ENCODE data around the gene ABCA13. TPM values are rescaled to one million over a fixed set of nuclear protein-coding genes. Genes with fewer than 3 reads are reported as not detected.

The ABCA13 gene
- total RNA-seq, 6 experiments from 2014 or later = 0.02 to 0.08 (median 0.05) TPM; not detected in 1

DNA sequence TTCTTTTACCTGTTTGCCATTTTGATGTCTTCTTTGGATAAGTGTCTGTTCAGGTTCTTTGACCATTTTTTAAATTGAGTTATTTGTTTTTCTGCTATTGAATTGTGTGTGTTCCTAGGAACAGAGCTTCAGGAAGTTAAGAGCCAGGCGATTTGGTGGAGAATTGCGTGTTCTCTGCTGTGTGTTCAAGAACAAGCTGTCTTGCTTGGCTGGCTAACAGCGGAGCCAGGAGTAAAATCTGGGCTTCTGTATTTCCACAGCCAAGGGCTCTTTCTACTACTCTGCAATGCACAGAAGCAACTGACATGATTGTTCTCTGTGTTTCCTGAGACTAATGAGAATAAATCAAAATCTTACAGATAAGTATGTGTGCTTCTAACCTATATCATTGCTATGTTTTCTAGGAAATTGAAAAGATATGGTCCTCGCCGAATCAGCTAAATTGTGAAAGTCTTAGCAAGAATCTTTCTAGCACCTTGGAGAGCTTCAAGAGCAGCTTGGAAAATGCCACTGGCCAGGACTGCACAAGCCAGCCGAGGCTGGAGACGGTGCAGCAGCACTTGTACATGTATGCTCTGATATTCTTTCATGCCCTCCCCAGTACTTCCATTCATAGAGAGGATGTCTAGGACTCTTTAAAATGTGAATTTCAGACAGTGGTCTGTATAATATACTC is 124.2 kb downstream of the ABCA13 start:
- Mint-ChIP-seq H3K4me1 (ENCODE audit: low read depth) (peaks cover 25% of the 10 kb centered on the region), H3K27me3 (ENCODE audit: insufficient read depth) (peaks cover 8% of the 10 kb centered on the region), H3K9me3 (no peaks in the 10 kb centered on the region), H3K36me3 (ENCODE audit: low read depth) (no peaks in the 10 kb centered on the region), H3K4me3 (no peak overlapping the region), H3K27ac (no peak overlapping the region)
- no peak for DNase-seq
- TF ChIP-seq, protein P1, sequence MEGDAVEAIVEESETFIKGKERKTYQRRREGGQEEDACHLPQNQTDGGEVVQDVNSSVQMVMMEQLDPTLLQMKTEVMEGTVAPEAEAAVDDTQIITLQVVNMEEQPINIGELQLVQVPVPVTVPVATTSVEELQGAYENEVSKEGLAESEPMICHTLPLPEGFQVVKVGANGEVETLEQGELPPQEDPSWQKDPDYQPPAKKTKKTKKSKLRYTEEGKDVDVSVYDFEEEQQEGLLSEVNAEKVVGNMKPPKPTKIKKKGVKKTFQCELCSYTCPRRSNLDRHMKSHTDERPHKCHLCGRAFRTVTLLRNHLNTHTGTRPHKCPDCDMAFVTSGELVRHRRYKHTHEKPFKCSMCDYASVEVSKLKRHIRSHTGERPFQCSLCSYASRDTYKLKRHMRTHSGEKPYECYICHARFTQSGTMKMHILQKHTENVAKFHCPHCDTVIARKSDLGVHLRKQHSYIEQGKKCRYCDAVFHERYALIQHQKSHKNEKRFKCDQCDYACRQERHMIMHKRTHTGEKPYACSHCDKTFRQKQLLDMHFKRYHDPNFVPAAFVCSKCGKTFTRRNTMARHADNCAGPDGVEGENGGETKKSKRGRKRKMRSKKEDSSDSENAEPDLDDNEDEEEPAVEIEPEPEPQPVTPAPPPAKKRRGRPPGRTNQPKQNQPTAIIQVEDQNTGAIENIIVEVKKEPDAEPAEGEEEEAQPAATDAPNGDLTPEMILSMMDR (IDR thresholded peaks at IDR 0.05) = no peak

DNA sequence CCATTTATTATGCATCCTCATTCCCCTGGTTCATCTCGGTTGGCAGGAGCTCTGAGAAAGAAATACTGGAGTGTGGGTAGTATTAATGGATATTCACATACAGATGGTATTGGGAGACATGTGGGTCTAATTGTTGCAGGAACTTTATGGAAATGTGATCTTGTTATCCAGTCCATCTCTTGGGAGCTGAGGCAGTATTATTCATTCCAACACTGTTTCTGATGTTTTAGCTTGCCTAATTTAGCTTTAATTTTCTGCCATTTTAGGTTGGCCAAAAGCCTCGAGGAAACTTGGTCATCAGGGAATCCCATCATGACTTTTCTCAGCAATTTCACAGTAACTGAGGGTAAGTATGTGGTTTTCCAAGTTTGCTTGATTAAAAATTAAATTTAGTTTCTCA is 125.7 kb downstream of the ABCA13 start:
- no peak for DNase-seq
- Mint-ChIP-seq H3K4me1 (ENCODE audit: low read depth) (peaks cover 38% of the 10 kb centered on the region), H3K27ac (no peak overlapping the region), H3K36me3 (ENCODE audit: low read depth) (no peaks in the 10 kb centered on the region), H3K9me3 (no peaks in the 10 kb centered on the region), H3K27me3 (ENCODE audit: insufficient read depth) (peaks cover 8% of the 10 kb centered on the region), H3K4me3 (no peak overlapping the region)
- TF ChIP-seq, protein P1 (IDR thresholded peaks at IDR 0.05) = no peak

DNA sequence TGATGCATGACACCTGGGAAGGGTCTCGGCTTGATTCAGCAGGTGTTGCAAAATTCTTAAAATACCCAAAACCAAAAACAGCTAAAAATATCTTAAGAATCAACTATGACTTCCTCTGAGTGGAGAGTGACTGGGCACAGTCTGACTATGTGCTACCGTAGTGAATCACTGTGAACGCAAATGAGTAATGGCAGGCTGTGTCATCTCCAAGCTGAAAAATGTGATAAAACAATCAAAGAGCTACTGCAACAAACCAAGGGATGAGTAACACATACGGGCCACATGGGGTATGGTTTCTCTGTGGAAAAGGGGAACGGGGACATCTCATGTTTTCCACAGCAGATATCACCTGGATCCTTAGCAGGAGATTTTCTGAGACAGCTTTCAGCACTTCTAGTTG is 127.5 kb downstream of the ABCA13 start:
- Mint-ChIP-seq H3K27me3 (ENCODE audit: insufficient read depth) (peaks cover 8% of the 10 kb centered on the region), H3K9me3 (no peaks in the 10 kb centered on the region; the same call in 1 of the 2 replicates), H3K4me3 (peak overlapping the region; percentile 22; the same call in 1 of the 2 replicates), H3K27ac (peak overlapping the region; percentile 66), H3K36me3 (ENCODE audit: low read depth) (no peaks in the 10 kb centered on the region), H3K4me1 (ENCODE audit: low read depth) (peaks cover 38% of the 10 kb centered on the region)
- DNase-seq = peak; percentile 77
- TF ChIP-seq, protein P1 (IDR thresholded peaks at IDR 0.05) = no peak

DNA sequence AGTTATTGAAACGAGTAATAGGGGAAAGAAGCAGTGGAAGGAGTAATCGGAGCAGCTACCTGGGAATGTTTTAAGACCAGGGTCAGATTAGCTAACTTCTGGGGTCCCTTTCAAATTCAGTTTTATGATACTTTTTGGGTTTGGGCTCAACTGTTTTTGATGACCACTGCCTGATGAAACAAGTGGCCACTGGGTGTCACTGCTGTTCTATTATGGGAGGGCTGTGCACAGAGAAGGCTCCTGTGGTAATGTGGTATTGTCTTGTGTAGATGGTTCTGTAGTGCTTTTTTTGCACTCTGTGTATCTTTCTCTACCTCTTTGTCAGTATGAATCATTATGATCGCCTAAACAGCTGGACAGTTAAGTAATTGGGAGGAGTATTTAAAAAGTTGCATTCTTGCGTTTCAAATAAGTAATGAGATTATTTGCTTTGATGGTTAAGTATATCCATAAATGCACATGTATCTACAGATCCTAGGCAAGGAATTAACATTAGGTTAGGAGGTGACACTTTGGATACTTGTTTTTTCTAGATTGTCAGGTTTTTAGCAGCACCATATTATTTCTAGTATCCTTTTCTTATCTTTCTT is 128.4 kb downstream of the ABCA13 start:
- H3K4me1 Mint-ChIP-seq (ENCODE audit: low read depth) = peaks cover 38% of the 10 kb centered on the region
- no peak overlapping the region for H3K27ac Mint-ChIP-seq
- H3K4me3 Mint-ChIP-seq = no peak overlapping the region
- no peaks in the 10 kb centered on the region; the same call in 1 of the 2 replicates for H3K9me3 Mint-ChIP-seq
- no peaks in the 10 kb centered on the region for H3K36me3 Mint-ChIP-seq (ENCODE audit: low read depth)
- TF ChIP-seq, protein P1 (IDR thresholded peaks at IDR 0.05) = peak; percentile 89
- H3K27me3 Mint-ChIP-seq (ENCODE audit: insufficient read depth) = peaks cover 8% of the 10 kb centered on the region; the same call in 1 of the 2 replicates
- peak; percentile 66 for DNase-seq

DNA sequence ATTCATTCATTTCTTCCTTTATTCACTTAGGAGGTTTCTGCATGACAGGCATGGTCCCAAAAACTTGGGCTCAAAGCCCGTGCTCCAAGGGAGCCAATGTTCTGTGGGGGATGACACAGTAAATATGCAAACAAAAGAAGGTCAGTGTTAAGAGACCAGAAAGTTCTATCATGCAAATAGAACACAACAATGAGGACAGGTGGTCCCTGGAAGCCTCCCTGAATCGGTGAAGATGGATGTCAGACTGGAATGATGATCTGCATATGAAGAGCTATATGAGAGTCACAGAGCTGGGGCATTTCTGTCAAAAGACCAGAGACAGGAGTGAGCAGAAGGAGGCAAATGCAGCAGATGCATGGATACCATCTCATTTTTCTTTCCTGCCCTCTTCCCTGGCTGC is 129.0 kb downstream of the ABCA13 start:
- peaks cover 8% of the 10 kb centered on the region; the same call in 1 of the 2 replicates for H3K27me3 Mint-ChIP-seq (ENCODE audit: insufficient read depth)
- H3K9me3 Mint-ChIP-seq = no peaks in the 10 kb centered on the region; the same call in 1 of the 2 replicates

More for the DNA sequence above, 129.0 kb downstream of the ABCA13 start:
- no peak for DNase-seq
- peaks cover 38% of the 10 kb centered on the region for H3K4me1 Mint-ChIP-seq (ENCODE audit: low read depth)
- H3K27ac Mint-ChIP-seq = no peak overlapping the region
- H3K4me3 Mint-ChIP-seq = no peak overlapping the region
- no peaks in the 10 kb centered on the region for H3K36me3 Mint-ChIP-seq (ENCODE audit: low read depth)
- TF ChIP-seq, protein P1 (IDR thresholded peaks at IDR 0.05) = no peak
